LNCAP (cell line): ENCODE data around the gene LEKR1.

ENCODE experiments used
- TF ChIP-seq, protein P1 (sequence below): fragments of 450-650 bp; IDR thresholded peaks from 2 replicates; pipeline ENCODE4 v1.5.1; 2017; ENCODE audit warnings: mild to moderate bottlenecking

The LEKR1 gene

DNA sequence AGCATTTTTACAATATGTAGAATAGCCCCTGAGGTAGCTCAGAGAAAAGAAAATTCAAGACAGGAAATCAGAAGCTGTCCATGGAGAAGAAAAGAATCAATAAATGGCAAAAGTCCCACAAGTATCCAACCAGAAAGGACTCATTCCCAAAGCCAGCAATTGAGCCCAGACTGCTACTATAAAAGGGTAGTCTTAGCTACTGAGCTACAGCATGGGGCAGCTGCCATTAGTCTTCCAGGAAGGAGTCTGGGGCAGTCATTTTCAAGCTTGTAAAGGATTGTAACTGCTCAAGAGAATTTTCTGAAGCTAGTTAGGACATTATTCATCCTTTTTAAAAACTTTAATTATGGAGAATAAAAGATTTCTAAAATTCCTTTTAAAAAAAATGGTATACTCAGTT is 10.5 kb downstream of the LEKR1 start:
- TF ChIP-seq, protein P1, sequence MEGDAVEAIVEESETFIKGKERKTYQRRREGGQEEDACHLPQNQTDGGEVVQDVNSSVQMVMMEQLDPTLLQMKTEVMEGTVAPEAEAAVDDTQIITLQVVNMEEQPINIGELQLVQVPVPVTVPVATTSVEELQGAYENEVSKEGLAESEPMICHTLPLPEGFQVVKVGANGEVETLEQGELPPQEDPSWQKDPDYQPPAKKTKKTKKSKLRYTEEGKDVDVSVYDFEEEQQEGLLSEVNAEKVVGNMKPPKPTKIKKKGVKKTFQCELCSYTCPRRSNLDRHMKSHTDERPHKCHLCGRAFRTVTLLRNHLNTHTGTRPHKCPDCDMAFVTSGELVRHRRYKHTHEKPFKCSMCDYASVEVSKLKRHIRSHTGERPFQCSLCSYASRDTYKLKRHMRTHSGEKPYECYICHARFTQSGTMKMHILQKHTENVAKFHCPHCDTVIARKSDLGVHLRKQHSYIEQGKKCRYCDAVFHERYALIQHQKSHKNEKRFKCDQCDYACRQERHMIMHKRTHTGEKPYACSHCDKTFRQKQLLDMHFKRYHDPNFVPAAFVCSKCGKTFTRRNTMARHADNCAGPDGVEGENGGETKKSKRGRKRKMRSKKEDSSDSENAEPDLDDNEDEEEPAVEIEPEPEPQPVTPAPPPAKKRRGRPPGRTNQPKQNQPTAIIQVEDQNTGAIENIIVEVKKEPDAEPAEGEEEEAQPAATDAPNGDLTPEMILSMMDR: no peak

DNA sequence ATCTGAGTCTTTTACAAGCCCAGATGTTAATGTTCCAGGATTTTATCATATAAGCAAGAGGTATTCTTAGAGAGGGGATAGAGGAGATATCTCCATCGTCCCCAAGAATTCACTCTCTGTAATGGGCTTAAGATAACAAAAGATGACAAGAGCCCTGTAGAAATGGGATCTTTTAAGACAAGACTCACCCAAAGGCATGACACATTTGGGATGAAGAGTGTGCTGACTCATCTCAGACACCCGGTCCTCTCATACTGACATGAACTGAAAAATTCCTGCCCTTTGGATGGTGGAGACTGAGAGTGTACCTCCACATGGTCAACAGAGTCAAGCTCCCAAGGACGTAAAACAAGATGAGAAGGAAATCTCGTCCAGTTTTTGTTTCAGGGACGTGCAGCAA is 11.0 kb downstream of the LEKR1 start:
- TF ChIP-seq, protein P1: no peak

DNA sequence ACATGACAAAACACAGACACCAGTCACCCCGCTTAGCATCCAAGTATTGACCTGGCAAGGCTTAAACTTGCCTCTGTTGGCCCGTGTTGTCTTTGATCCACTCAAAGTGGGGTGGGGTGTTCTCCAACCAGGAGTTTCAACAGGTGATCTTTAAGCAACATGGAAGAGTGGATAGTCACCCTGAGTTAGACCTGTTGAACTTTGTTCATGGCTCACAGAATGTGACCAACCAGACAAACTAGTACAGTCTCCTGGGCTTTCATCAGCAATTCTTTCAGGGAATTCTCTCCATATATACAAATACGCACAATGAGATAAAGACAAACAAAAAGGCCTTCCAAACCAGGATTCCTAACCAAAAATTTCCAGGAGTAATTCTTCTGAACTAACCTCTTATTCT is 11.9 kb downstream of the LEKR1 start:
- TF ChIP-seq, protein P1: no peak

DNA sequence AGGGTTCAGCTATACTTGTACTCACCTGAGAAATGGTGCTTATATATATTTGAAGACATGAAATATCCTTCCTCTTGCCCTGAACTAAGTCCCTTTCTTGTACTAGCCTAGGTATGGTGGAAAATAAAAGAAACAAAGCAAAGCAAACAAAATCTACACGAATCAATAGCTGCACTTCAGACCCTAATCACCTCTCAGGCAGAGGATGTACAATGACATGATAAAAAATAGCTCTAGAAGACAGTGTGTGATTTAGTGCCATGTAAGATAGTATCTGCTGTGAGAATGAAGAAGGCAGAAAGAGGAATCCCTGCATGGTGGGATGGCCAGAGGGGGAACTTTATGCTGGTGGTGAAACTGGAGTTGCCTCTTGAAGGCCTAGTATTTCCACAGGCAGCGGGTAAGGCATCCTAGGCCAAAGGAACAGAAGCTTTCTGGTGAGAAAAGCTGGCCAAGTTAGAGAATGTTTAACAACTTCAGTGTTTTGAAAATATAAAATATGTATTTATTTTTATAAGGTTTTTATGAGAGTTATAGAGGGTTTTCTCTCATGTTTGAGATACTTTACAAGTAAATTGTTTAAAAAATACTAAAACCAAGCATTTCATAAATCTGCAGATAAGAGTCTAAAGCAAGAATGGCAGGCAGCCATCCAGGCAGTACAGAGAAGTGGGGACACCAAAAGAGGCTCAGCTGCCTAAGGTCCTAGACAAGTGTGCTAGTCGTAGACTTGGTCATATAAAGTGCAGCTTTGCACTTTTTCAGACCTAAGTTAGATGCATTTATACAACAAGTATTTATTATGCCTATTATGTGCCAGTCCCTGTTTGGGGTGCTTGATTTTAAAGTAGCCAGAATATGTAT is 14.9 kb downstream of the LEKR1 start:
- TF ChIP-seq, protein P1: no peak

DNA sequence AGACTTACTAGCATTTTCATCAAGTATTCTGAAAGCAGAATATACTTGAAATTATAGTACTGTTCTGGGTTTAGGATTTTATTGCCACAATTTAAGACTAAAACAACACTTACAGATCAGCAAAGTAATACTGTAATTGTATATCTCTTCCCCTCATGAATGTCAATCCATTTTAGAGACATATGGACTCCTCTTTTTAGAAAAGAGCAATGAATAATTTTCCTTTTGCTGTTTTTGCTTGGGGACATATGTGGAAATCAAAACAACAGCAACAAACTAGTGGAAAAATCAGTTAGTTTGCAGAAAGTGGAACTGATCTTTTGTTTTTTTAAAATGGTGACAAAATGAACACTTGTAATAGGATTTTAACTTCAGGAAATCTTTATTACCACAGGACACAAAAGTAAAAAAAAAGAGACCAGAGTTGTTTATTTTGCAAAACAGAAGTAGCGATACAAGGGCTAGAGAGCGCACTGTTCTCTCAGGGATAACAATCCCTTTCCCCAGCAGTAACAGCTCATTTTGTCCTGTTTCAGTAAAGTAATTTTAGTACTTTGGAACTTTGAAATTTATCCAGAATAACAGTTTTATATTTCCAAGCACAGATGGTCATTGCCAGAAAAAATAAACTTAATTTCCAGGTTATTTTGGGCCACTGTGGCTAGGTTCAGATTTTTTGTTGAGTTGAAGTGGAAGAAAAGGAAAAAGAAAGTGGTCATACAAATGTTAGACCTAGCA is 17.1 kb downstream of the LEKR1 start:
- TF ChIP-seq, protein P1: no peak

DNA sequence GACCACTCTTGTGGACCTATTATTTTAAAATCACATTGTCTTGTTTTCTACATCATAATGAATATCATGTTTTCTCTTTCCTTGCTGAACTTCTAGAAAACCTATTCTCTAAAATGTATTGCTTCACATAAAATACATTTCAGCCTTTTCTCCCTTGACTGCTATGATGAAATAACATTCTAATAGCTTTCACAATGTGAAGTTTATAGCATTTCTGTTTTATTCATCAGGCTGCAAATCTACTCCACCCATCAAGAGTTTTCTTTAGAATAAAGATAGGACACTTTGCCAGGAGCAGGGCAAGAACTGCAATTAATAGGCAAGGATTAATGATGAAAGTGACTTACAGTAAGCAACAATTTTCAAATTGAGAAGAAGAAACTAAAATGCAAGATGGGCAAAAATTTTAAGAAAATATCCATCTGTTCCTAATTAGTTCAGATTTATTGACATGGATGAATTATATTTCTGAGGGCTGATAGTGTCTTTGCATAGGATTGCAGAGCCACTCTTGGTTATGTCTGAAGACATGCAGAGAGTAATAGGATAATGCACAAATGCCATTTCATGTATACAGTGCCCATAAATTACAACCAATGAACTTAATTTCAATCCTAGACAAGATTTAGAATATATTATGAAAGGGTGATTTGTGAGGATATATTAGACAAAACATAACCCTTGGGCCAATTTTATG is 21.7 kb downstream of the LEKR1 start:
- TF ChIP-seq, protein P1: no peak

DNA sequence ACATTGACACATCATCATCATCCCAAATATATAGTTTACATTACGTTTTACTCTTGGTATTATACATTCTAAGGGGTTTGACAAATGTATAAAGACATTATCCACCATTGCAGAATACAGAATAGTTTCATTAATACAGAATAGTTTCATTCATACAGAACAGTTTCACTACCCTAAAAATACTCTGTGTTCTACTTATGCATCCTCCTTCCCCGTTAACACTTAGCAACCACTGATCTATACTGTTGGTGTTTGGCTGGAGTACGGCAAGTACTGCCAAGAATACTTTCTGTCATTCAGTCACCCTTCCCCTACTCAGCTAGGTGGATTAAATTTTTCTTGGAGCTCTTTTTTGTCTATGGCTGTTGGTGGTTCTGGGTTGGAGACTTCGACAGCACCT is 33.4 kb downstream of the LEKR1 start:
- TF ChIP-seq, protein P1: no peak
